Endothelial cell of umbilical vein (primary cell): ENCODE results near the gene SETBP1. TPM values are rescaled to one million over a fixed set of nuclear protein-coding genes. Genes with fewer than 3 reads are reported as not detected.

Experiments used
- BruUV-seq: library from RNA; stranded (reverse); fragments of 400-500 nt; replicated peaks from 2 replicates; lab custom pipeline; 2021; lab: Mats Ljungman, UMichigan
- CTCF ChIA-PET: fragments of 300-600, 350-600 bp; sonication (Branson Sonifier 250); formaldehyde crosslinking; loops from one replicate; lab custom pipeline; 2021; ENCODE audit warnings: antibody characterized with exemption, inconsistent platforms; lab: Charles Lee
- POLR2A ChIA-PET: fragments of 300-600, 350-600 bp; sonication (Branson Sonifier 250); formaldehyde crosslinking; loops from one replicate; lab custom pipeline; 2021; ENCODE audit warnings: antibody characterized with exemption, inconsistent platforms; lab: Charles Lee
- DNase-seq: peaks from one replicate; pipeline ENCODE4 v3.0.0-alpha.2; 2011; ENCODE audit warnings: low read depth, low spot score
- FAIRE-seq: peaks from 2 replicates; lab custom pipeline; 2011; peaks lifted over from hg19 to GRCh38; lab: Jason Lieb, UNC
- H2AFZ ChIP-seq: 2 replicates; pipeline ENCODE4 v1.6.0; 2012; ENCODE audit warnings: low read depth, low read length, control low read depth, inconsistent platforms
- H3K27ac ChIP-seq: 2 replicates; pipeline ENCODE4 v1.5.1; 2011; ENCODE audit warnings: low read depth, mild to moderate bottlenecking, control low read depth, low read length, moderate library complexity; ENCODE audit not compliant: insufficient read depth
- H3K27me3 ChIP-seq, 2 experiments: 2 replicates each; pipeline versions ENCODE4 v1.6.0 to v1.6.1; 2011; ENCODE audit warnings: low read length in 2 of 2, mixed read lengths in 1 of 2; ENCODE audit not compliant: control insufficient read depth in 2 of 2, insufficient read depth in 2 of 2
- H3K36me3 ChIP-seq, 2 experiments: 2 replicates in 1 of 2; 3 replicates in 1 of 2; pipeline ENCODE4 v1.5.1; 2011; ENCODE audit warnings: low read length in 2 of 2, mild to moderate bottlenecking in 1 of 2, moderate library complexity in 1 of 2; ENCODE audit not compliant: control insufficient read depth in 2 of 2, insufficient read depth in 2 of 2; ENCODE audit errors: extremely low read depth in 1 of 2
- H3K4me1 ChIP-seq: 3 replicates; pipeline ENCODE4 v1.5.1; 2011; ENCODE audit warnings: mild to moderate bottlenecking, low read length; ENCODE audit not compliant: control insufficient read depth, insufficient read depth; ENCODE audit errors: extremely low read depth
- H3K4me2 ChIP-seq: 2 replicates; pipeline ENCODE4 v1.6.1; 2011; ENCODE audit warnings: low read length, control low read depth, mixed read lengths; ENCODE audit not compliant: insufficient read depth
- H3K4me3 ChIP-seq, 3 experiments: fragments of 200-600 bp in 1 of 3; sonication (generic), shearing (Covaris generic) in 1 of 3; replicated peaks in 1 of 3; 2 replicates each; pipeline ENCODE4 v1.5.1; 2011 to 2016; ENCODE audit warnings: control low read depth in 3 of 3, low read length in 3 of 3, mild to moderate bottlenecking in 2 of 3, inconsistent platforms in 1 of 3, low read depth in 1 of 3, moderate library complexity in 1 of 3; ENCODE audit not compliant: insufficient read depth in 1 of 3
- H3K79me2 ChIP-seq: 2 replicates; pipeline ENCODE4 v1.6.0; 2012; ENCODE audit warnings: low read length, inconsistent platforms; ENCODE audit not compliant: control insufficient read depth, insufficient read depth
- H3K9ac ChIP-seq: replicated peaks from 2 replicates; pipeline ENCODE3; 2011; ENCODE audit warnings: low read length, control low read depth; ENCODE audit not compliant: insufficient read depth; ENCODE audit errors: extremely low read depth
- H3K9me1 ChIP-seq: replicated peaks from 3 replicates; pipeline ENCODE4 v1.6.0; 2011; ENCODE audit warnings: mild to moderate bottlenecking, low read length; ENCODE audit not compliant: control insufficient read depth, insufficient read depth; ENCODE audit errors: extremely low read depth
- H3K9me3 ChIP-seq: replicated peaks from 2 replicates; pipeline ENCODE4 v1.5.1; 2012; ENCODE audit warnings: low read length, inconsistent platforms; ENCODE audit not compliant: control insufficient read depth, insufficient read depth
- H4K20me1 ChIP-seq: replicated peaks from 2 replicates; pipeline ENCODE3; 2011; ENCODE audit warnings: mild to moderate bottlenecking, low read length; ENCODE audit not compliant: control insufficient read depth, insufficient read depth; ENCODE audit errors: extremely low read depth
- CTCF ChIP-seq, 2 donors: IDR thresholded peaks; 1 replicate in 1 of 2; 2 replicates in 1 of 2; pipeline ENCODE4 v1.5.1; 2011; ENCODE audit warnings: low read length in 2 of 2, mild to moderate bottlenecking in 2 of 2, moderate library complexity in 2 of 2, control low read depth in 1 of 2, inconsistent platforms in 1 of 2, low read depth in 1 of 2; ENCODE audit not compliant: insufficient read depth in 1 of 2; ENCODE audit errors: extremely low read depth in 1 of 2
- EZH2 ChIP-seq: IDR thresholded peaks from 2 replicates; pipeline ENCODE4 v1.6.1; 2012; ENCODE audit warnings: borderline replicate concordance, low read depth, mild to moderate bottlenecking, moderate library complexity, low read length, inconsistent platforms; ENCODE audit not compliant: severe bottlenecking
- FOS ChIP-seq: IDR thresholded peaks from 2 replicates; pipeline ENCODE4 v1.6.1; 2011; ENCODE audit warnings: mild to moderate bottlenecking, low read length, moderate library complexity, borderline replicate concordance; ENCODE audit not compliant: insufficient read depth
- GATA2 ChIP-seq: IDR thresholded peaks from 2 replicates; pipeline ENCODE4 v1.7.0; 2011; ENCODE audit warnings: low read depth, mild to moderate bottlenecking, moderate library complexity, mixed read lengths, low read length; ENCODE audit not compliant: insufficient read length, insufficient read depth
- JUN ChIP-seq: IDR thresholded peaks from 2 replicates; pipeline ENCODE4 v1.6.1; 2011; ENCODE audit warnings: borderline replicate concordance, low read depth; ENCODE audit not compliant: insufficient read length, insufficient read depth
- MAX ChIP-seq: IDR thresholded peaks from 2 replicates; pipeline ENCODE4 v1.6.1; 2011; ENCODE audit not compliant: insufficient read depth, insufficient read length
- MYC ChIP-seq: IDR thresholded peaks from one replicate; pipeline ENCODE4 v1.6.1; 2011; ENCODE audit warnings: mild to moderate bottlenecking, low read depth, low read length
- POLR2A ChIP-seq: IDR thresholded peaks from 2 replicates; pipeline ENCODE4 v1.6.1; 2012; ENCODE audit warnings: low read depth, mild to moderate bottlenecking, control low read depth, low read length
- POLR2AphosphoS5 ChIP-seq: IDR thresholded peaks from 2 replicates; pipeline ENCODE4 v1.6.1; 2012; ENCODE audit warnings: low read depth, mild to moderate bottlenecking, control low read depth, low read length, moderate library complexity; ENCODE audit not compliant: insufficient read depth
- dilution Hi-C: fragments of 300-500 bp; cut with MboI; formaldehyde crosslinking; loops from one replicate; pipeline ENCODE4 v1.15.0; 2019; ENCODE audit warnings: low sequenced_read_pairs; ENCODE audit not compliant: extremely low pct_ligation_motif_present
- intact Hi-C: fragments of 100-400 bp; cut with micrococcal nuclease; formaldehyde crosslinking; loops from one replicate; pipeline ENCODE4 v1.10.0; 2022
- polyA plus RNA-seq, 4 experiments: library from polyadenylated mRNA; depleted of rRNA in 3 of 4; stranded (reverse) in 3 of 4; unstranded in 1 of 4; fragments of >200 nt; gene quantifications; 2 replicates each; pipeline versions ENCODE4 v1.2.1 to v1.2.3, GENCODE V29; 2011 to 2012; ENCODE audit warnings: missing spikeins in 1 of 4
- total RNA-seq: library from RNA; stranded (reverse); gene quantifications from 2 replicates; pipeline ENCODE4 v1.2.3, GENCODE V29; 2021

SETBP1 gene
- total and polyA plus RNA-seq, 2 donors (not counting 3 experiments of a cell fraction or from before 2014, with no cell fraction given): 0.76 to 3.1 TPM

GRCh38 chr18:44911773-44912172 is 231.1 kb downstream of the SETBP1 start:
- intact Hi-C loops: no loop called here

More at GRCh38 chr18:44911773-44912172, 231.1 kb downstream of the SETBP1 start:
- Histone ChIP-seq H2AFZ (no peak overlapping the region), H3K27ac (no peak overlapping the region), H4K20me1 (no peaks in the 10 kb centered on the region), H3K79me2 (no peaks in the 10 kb centered on the region), H3K36me3 (no peaks in the 10 kb centered on the region), H3K9me1 (no peaks in the 10 kb centered on the region), H3K4me1 (no peaks in the 10 kb centered on the region), H3K9me3 (no peaks in the 10 kb centered on the region), H3K9ac (no peak overlapping the region), H3K4me3 (no peak overlapping the region), H3K4me2 (no peak overlapping the region), H3K27me3 (no peaks in the 10 kb centered on the region)
- dilution Hi-C loops: no loop called here
- ChIA-PET CTCF (no interaction called here), POLR2A (no interaction called here)
- no TSS peak for BruUV-seq
- no peak for FAIRE-seq
- no peak for DNase-seq
- no peak for TF ChIP-seq FOS
- no peak for TF ChIP-seq GATA2
- TF ChIP-seq CTCF (IDR thresholded peaks at IDR 0.05; ENCODE audit: extremely low read depth in 1 of 2, insufficient read depth in 1 of 2, low read depth in 1 of 2, low read length in 2 of 2): no peak
- TF ChIP-seq MYC: no peak
- TF ChIP-seq EZH2: no peak
- TF ChIP-seq POLR2AphosphoS5: no peak
- no peak for TF ChIP-seq POLR2A
- TF ChIP-seq MAX: no peak
- no peak for TF ChIP-seq JUN
